Brain microvascular endothelial cell (primary cell): ENCODE measurements around the gene CLEC6A.

ENCODE experiments used
- DNase-seq: peaks from one replicate; pipeline ENCODE4 v3.0.0-alpha.2; 2020
- H3K27ac ChIP-seq: fragments of 250-450 bp; sonication (Bioruptor Pico); 2 replicates; pipeline ENCODE4 v1.5.1; 2020; ENCODE audit warnings: mild to moderate bottlenecking, moderate library complexity
- H3K27me3 ChIP-seq: fragments of 250-450 bp; sonication (Bioruptor Pico); replicated peaks from 2 replicates; pipeline ENCODE4 v1.5.1; 2020; ENCODE audit warnings: mild to moderate bottlenecking
- H3K36me3 ChIP-seq: fragments of 250-450 bp; sonication (Bioruptor Pico); replicated peaks from 2 replicates; pipeline ENCODE4 v1.5.1; 2020; ENCODE audit warnings: mild to moderate bottlenecking
- H3K4me3 ChIP-seq: 2 replicates; pipeline ENCODE4 v1.5.1; 2011; ENCODE audit warnings: low read depth, mild to moderate bottlenecking, control low read depth, low read length, moderate library complexity
- in situ Hi-C: cut with HindIII; loops from 2 replicates; pipeline ENCODE4 v1.10.0; 2017; ENCODE audit warnings: low sequenced_read_pairs, low pct_ligation_motif_present
- TF ChIP-seq, protein P1 (sequence below): IDR thresholded peaks from 2 replicates; pipeline ENCODE4 v1.5.1; 2011; ENCODE audit warnings: low read depth, mild to moderate bottlenecking, moderate library complexity, low read length, control low read depth, inconsistent platforms; ENCODE audit errors: missing control alignments

The CLEC6A gene

DNA sequence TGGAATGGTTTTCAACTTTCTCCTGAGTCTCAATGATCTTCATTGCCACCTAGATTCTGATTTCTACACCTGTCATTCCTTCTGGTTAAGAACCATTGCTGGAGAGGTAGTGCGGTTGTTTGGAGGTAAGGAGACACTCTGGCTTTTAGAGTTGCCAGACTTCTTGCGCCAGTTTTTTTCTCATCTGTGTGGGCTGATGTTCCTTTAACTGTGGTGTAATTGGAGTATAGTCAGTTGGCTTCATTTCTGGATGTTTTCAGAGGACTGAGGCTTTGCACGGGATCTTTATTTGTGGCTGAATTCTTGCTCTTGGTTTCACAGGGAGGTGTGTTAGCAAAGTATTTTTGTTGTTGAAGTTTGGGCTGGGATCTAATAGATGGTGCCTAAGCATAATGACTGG, 51.8 kb downstream of the CLEC6A start:
- in situ Hi-C loops = no loop called here
- Histone ChIP-seq H3K27me3 (no peaks in the 10 kb centered on the region), H3K27ac (no peak overlapping the region), H3K4me3 (no peak overlapping the region), H3K36me3 (no peaks in the 10 kb centered on the region)
- TF ChIP-seq, protein P1, sequence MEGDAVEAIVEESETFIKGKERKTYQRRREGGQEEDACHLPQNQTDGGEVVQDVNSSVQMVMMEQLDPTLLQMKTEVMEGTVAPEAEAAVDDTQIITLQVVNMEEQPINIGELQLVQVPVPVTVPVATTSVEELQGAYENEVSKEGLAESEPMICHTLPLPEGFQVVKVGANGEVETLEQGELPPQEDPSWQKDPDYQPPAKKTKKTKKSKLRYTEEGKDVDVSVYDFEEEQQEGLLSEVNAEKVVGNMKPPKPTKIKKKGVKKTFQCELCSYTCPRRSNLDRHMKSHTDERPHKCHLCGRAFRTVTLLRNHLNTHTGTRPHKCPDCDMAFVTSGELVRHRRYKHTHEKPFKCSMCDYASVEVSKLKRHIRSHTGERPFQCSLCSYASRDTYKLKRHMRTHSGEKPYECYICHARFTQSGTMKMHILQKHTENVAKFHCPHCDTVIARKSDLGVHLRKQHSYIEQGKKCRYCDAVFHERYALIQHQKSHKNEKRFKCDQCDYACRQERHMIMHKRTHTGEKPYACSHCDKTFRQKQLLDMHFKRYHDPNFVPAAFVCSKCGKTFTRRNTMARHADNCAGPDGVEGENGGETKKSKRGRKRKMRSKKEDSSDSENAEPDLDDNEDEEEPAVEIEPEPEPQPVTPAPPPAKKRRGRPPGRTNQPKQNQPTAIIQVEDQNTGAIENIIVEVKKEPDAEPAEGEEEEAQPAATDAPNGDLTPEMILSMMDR = no peak
- no peak for DNase-seq

GRCh38 chr12:8508223-8508622, 52.5 kb downstream of the CLEC6A start:
- Histone ChIP-seq H3K27me3 (no peaks in the 10 kb centered on the region), H3K4me3 (no peak overlapping the region), H3K27ac (no peak overlapping the region), H3K36me3 (no peaks in the 10 kb centered on the region)
- DNase-seq = no peak
- in situ Hi-C loops = no loop called here
- TF ChIP-seq, protein P1 = no peak

GRCh38 chr12:8508910-8509841, 53.4 kb downstream of the CLEC6A start:
- TF ChIP-seq, protein P1 = no peak
- no peak for DNase-seq
- Histone ChIP-seq H3K27ac (no peak overlapping the region), H3K4me3 (no peak overlapping the region), H3K36me3 (no peaks in the 10 kb centered on the region), H3K27me3 (no peaks in the 10 kb centered on the region)
- in situ Hi-C loops = no loop called here

DNA sequence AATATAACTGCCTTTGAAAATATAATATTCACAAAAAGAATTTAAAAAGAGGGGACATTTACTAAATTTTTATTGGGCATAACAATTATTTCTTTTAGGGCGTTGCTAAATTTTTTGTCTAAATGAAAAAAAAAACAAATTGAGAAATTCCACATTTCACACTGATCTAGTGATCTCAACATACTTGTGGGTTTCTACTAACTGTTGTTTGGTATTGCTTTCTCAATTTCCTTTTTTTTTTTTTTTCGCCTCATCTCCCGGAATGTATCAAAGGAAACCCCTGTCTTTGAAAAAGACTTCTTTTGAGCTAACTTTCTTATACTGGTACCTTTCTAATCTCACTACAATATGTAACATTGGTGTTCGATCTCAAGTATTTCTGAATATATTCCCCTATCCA, 57.5 kb downstream of the CLEC6A start, which contains the start of gene CLEC4D:
CLEC4D (plus strand) TSS at position 248 of the 400 bp plus-strand sequence. CDS start 230 bp downstream, outside the sequence.
- TF ChIP-seq, protein P1 = no peak
- in situ Hi-C loops = no loop called here
- Histone ChIP-seq H3K36me3 (no peaks in the 10 kb centered on the region), H3K4me3 (no peak within 1 kb of the TSS), H3K27me3 (no peaks in the 10 kb centered on the region), H3K27ac (no peak within 1 kb of the TSS)
- no peak for DNase-seq

- Histone ChIP-seq H3K4me3 (no peak overlapping the region), H3K27ac (no peak overlapping the region), H3K27me3 (no peaks in the 10 kb centered on the region), H3K36me3 (no peaks in the 10 kb centered on the region)
- no peak for DNase-seq
- TF ChIP-seq, protein P1 = no peak
- in situ Hi-C loops = no loop called here
Observed at GRCh38 chr12:8517971-8518370, 62.2 kb downstream of the CLEC6A start.

GRCh38 chr12:8519171-8519570, 63.4 kb downstream of the CLEC6A start:
- TF ChIP-seq, protein P1 = no peak
- H3K27ac ChIP-seq = no peak overlapping the region
- DNase-seq = no peak
- in situ Hi-C loops = no loop called here
- no peaks in the 10 kb centered on the region for H3K36me3 ChIP-seq
- H3K27me3 ChIP-seq = no peaks in the 10 kb centered on the region
- no peak overlapping the region for H3K4me3 ChIP-seq
